Activated naive CD8-positive, alpha-beta T cell treated with anti-CD3 and anti-CD28 coated beads for 36 hours (primary cell): Measurements from ENCODE around the gene TNFSF4. TPM values are rescaled to one million over a fixed set of nuclear protein-coding genes. Genes with fewer than 3 reads are reported as not detected.
"Not testable (repeated sequence)": the region's sequence is repeated elsewhere in the genome, so short reads cannot be mapped to it uniquely, and the experiment has no call there.

Experiments used
- DNase-seq: peaks from one replicate; pipeline ENCODE4 v3.0.0; 2021
- H3K27ac Mint-ChIP-seq: one replicate; pipeline ENCODE4 v1.8.0; 2022; ENCODE audit warnings: mild to moderate bottlenecking, moderate library complexity, mixed read lengths
- H3K27me3 Mint-ChIP-seq: one replicate; pipeline ENCODE4 v1.8.0; 2022; ENCODE audit warnings: mild to moderate bottlenecking, mixed read lengths
- H3K36me3 Mint-ChIP-seq: one replicate; pipeline ENCODE4 v1.8.0; 2021; ENCODE audit warnings: mild to moderate bottlenecking, mixed read lengths
- H3K4me1 Mint-ChIP-seq: one replicate; pipeline ENCODE4 v1.8.0; 2021; ENCODE audit warnings: mixed read lengths
- H3K4me3 Mint-ChIP-seq: one replicate; pipeline ENCODE4 v1.8.0; 2022; ENCODE audit warnings: mild to moderate bottlenecking, moderate library complexity, mixed read lengths
- H3K9me3 Mint-ChIP-seq: one replicate; pipeline ENCODE4 v1.8.0; 2022; ENCODE audit warnings: mixed read lengths
- total RNA-seq, 2 experiments: library from RNA; stranded (reverse); gene quantifications; one replicate each; pipeline ENCODE4 v1.2.3, GENCODE V29; 2021

The TNFSF4 gene, protein sequence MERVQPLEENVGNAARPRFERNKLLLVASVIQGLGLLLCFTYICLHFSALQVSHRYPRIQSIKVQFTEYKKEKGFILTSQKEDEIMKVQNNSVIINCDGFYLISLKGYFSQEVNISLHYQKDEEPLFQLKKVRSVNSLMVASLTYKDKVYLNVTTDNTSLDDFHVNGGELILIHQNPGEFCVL
- total RNA-seq: 1 to 10 TPM; 4.1 to 5.2 TPM

- no peaks in the 10 kb centered on the region for H3K27me3 Mint-ChIP-seq
- H3K36me3 Mint-ChIP-seq: peaks cover 3% of the 10 kb centered on the region
- peak; percentile 28 for DNase-seq
- H3K9me3 Mint-ChIP-seq: no peaks in the 10 kb centered on the region
- peaks cover 64% of the 10 kb centered on the region for H3K4me1 Mint-ChIP-seq
- H3K27ac Mint-ChIP-seq: peak within 1 kb of the TSS; percentile 84
- peak within 1 kb of the TSS; percentile 76 for H3K4me3 Mint-ChIP-seq
These were observed at the start of gene TNFSF4 for GRCh38 chr1:173206816-173207568. TNFSF4 (minus strand) TSS chr1:173207331; CDS start chr1:173207176, 155 bp downstream.

GRCh38 chr1:173255214-173255813 is 48.2 kb upstream of the TNFSF4 start:
- Mint-ChIP-seq H3K4me1 (no peaks in the 10 kb centered on the region), H3K27ac (no peak overlapping the region), H3K27me3 (no peaks in the 10 kb centered on the region), H3K9me3 (peaks cover 9% of the 10 kb centered on the region), H3K4me3 (no peak overlapping the region), H3K36me3 (peaks cover 10% of the 10 kb centered on the region)
- DNase-seq: no peak

DNA sequence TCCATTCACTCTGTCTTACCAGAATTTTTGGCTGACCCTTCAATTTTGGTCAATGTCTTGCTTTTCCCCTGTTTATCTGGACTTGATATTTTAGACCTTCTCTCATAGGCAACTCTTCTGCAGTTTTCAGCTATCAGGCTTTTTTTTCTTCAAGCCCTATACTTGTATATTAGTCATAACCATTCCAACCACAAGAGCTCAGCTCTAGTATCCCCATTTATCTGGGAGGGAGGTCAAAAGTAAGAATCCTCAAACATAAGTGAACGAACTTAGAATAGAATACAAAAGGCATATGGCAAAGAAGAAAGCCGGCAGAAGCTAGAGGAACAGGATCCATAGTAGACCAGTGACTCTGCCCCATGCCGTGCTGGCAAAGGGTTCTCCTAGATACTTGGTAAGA is 45.9 kb upstream of the TNFSF4 start:
- no peak for DNase-seq
- no peaks in the 10 kb centered on the region for H3K4me1 Mint-ChIP-seq
- H3K27me3 Mint-ChIP-seq: no peaks in the 10 kb centered on the region
- H3K9me3 Mint-ChIP-seq: no peaks in the 10 kb centered on the region
- H3K27ac Mint-ChIP-seq: no peak overlapping the region
- H3K4me3 Mint-ChIP-seq: no peak overlapping the region
- no peaks in the 10 kb centered on the region for H3K36me3 Mint-ChIP-seq

DNA sequence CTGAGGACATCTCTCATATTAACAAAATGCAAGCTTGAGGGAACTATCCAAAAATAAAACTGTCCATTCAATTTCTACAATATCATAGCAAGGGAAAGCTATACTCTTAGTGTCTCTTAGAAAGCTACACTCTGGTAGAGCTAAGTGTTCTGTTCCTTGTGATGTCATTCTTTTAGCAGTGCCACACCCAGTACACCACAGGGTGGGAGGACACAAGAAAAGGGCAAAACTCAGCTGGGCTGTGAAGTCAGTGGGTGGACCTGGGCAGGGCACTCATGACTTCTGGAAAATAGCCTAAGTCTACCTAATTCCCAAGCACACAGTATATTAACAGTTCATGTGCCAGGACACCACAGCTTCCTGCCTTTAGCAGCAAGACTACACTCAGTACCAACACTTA is 42.2 kb upstream of the TNFSF4 start:
- H3K9me3 Mint-ChIP-seq: no peaks in the 10 kb centered on the region
- no peak overlapping the region for H3K4me3 Mint-ChIP-seq
- no peak overlapping the region for H3K27ac Mint-ChIP-seq
- H3K4me1 Mint-ChIP-seq: no peaks in the 10 kb centered on the region
- DNase-seq: no peak
- H3K27me3 Mint-ChIP-seq: no peaks in the 10 kb centered on the region
- H3K36me3 Mint-ChIP-seq: no peaks in the 10 kb centered on the region

DNA sequence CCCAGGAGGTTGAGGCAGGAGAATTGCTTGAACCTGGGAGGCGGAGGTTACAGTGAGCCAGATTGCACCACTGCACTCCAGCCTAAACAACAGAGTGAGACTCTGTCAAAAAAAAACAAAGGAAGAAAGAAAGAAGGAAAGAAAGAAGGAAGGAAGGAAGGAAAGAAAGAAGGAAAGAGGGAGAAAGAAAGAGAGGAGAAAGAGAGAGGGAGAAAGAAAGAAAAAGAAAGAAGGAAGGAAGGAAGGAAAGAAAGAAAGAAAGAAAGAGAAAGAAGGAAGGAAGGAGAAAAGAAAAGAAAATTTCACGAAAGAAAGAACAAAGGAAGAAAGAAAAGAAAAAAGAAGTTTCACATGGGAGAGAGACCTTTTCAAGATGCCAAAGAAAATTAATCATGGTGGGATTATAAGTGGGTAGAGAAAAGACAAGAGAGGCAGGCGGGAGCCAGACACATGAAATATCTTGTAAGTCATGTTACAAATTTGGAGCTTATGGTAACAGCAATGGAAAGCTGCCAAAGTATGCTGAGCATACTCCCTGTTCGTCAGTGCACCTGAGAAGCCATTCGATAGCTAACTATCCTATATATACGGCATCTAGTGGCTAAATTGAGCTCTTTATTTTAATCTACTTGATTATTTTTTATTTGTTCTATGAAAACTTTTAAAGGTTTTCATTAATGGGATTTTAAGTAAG is 41.3 kb upstream of the TNFSF4 start:
- Mint-ChIP-seq H3K27me3 (no peaks in the 10 kb centered on the region), H3K4me1 (no peaks in the 10 kb centered on the region), H3K36me3 (peaks cover 7% of the 10 kb centered on the region), H3K9me3 (peaks cover 8% of the 10 kb centered on the region), H3K27ac (no peak overlapping the region), H3K4me3 (no peak overlapping the region)
- no peak for DNase-seq

GRCh38 chr1:173245892-173246291 is 38.8 kb upstream of the TNFSF4 start:
- DNase-seq: no peak
- no peaks in the 10 kb centered on the region for H3K4me1 Mint-ChIP-seq
- peaks cover 15% of the 10 kb centered on the region for H3K36me3 Mint-ChIP-seq
- no peak overlapping the region for H3K4me3 Mint-ChIP-seq
- no peaks in the 10 kb centered on the region for H3K27me3 Mint-ChIP-seq
- no peak overlapping the region for H3K27ac Mint-ChIP-seq
- H3K9me3 Mint-ChIP-seq: peaks cover 23% of the 10 kb centered on the region

DNA sequence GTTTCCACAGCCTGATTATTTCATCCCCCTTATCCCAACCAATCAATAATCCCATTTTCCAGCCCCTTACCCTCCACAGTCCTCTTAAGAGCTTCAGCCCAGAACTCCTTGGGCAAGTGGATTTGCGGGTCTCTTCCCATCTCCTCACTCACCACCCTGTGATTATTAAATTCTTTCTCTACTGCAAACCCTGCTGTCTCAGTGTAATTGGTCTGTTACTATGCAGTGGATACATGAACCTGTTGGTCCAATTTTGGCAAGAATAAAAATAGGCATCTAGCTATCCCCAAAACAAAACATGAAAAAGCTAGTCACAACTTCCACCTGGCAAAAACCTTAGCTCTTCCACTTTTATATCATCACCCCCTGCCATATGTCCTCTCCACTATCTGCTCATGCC is 36.2 kb upstream of the TNFSF4 start:
- H3K4me3 Mint-ChIP-seq: no peak overlapping the region

DNA sequence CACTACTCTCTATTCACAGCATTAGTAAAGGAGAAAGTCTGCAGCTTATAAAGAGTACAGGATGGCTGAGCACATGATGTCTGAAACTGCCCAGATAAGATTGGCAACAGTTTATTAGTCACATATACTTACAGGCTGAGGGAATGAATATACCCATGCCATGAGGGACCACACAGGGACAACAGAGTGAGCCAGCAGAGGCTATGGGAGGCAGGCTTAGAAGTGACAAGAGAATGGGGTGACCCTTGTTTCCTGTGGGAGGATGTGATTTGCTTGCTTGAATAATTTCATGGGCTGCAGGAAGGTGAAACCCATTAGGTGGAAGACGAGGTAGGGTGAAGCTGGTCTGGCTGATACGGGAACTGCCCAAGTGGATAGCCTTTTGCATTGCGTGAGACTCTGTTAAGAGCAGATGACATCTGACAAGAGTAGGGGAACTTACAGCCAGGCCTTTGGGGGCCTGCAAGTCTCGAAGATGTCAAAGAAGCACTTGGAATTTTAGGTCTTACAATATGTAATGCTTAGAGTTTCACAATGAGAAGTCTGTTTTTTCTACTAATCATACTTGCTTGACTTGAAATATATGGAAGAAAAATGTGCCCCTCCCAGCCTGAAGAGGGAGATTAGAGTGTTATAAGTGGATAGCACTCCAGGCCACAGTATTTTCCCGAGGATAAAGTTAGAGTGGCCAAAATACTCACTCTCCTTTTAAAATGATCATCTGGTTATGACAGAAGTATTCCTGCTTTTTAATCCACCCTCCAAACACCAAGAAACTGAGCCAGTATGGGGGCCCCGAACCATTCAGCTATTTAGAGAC is 34.6 kb upstream of the TNFSF4 start:
- H3K36me3 Mint-ChIP-seq: peaks cover 24% of the 10 kb centered on the region
- no peak overlapping the region for H3K4me3 Mint-ChIP-seq
- H3K9me3 Mint-ChIP-seq: peaks cover 27% of the 10 kb centered on the region
- H3K27me3 Mint-ChIP-seq: no peaks in the 10 kb centered on the region
- no peaks in the 10 kb centered on the region for H3K4me1 Mint-ChIP-seq
- DNase-seq: no peak
- no peak overlapping the region for H3K27ac Mint-ChIP-seq

More for the DNA sequence above, 36.2 kb upstream of the TNFSF4 start:
- peaks cover 27% of the 10 kb centered on the region for H3K9me3 Mint-ChIP-seq
- H3K27me3 Mint-ChIP-seq: no peaks in the 10 kb centered on the region
- H3K4me1 Mint-ChIP-seq: no peaks in the 10 kb centered on the region
- no peak overlapping the region for H3K27ac Mint-ChIP-seq
- DNase-seq: no peak
- H3K36me3 Mint-ChIP-seq: peaks cover 23% of the 10 kb centered on the region

DNA sequence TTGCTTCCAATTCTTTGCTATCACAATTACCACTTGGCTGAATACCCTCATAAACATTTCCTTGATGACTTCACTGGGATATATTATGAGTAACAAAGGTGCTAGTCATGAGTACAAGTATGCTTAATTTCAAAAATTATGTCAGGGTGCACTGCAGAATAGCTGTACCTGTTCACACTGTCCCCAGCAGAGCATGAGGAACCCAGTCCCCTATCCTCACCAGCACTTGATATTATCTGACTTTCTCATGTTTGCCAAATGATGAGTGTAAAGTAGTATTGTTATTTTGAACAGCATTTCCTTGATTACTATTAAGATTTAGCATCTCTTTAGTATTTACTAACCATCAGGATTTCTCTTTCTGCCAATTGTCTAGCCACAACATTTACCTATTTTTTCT is 33.5 kb upstream of the TNFSF4 start:
- no peak for DNase-seq
- Mint-ChIP-seq H3K9me3 (peaks cover 27% of the 10 kb centered on the region), H3K4me1 (no peaks in the 10 kb centered on the region), H3K36me3 (peaks cover 24% of the 10 kb centered on the region), H3K27me3 (no peaks in the 10 kb centered on the region), H3K4me3 (no peak overlapping the region), H3K27ac (no peak overlapping the region)

GRCh38 chr1:173239058-173239457 is 31.9 kb upstream of the TNFSF4 start:
- Mint-ChIP-seq H3K27me3 (no peaks in the 10 kb centered on the region), H3K36me3 (peaks cover 28% of the 10 kb centered on the region), H3K9me3 (peaks cover 26% of the 10 kb centered on the region), H3K4me1 (no peaks in the 10 kb centered on the region), H3K4me3 (no peak overlapping the region), H3K27ac (no peak overlapping the region)
- no peak for DNase-seq

DNA sequence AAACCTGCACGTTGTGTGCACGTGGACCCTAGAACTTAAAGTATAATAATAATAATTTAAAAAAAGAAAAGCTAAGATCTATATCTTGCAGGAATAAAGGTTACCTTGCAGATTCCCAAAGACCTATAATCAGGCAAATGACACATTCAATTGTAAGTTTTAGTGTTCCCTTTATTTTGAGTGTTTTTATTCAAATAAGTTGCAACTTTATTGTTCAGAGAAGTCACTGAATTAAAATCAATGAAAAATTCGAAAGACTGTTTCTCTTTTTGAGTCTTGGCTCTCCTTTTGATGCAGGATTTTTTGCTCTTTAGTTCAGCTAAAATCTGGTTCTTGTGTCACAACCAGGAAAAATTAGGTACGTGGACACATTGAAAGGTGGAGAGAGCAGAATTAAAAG is 27.8 kb upstream of the TNFSF4 start:
- no peak for DNase-seq
- no peak overlapping the region for H3K27ac Mint-ChIP-seq
- peaks cover 6% of the 10 kb centered on the region for H3K9me3 Mint-ChIP-seq
- no peaks in the 10 kb centered on the region for H3K27me3 Mint-ChIP-seq
- H3K36me3 Mint-ChIP-seq: peaks cover 28% of the 10 kb centered on the region
- H3K4me3 Mint-ChIP-seq: no peak overlapping the region
- no peaks in the 10 kb centered on the region for H3K4me1 Mint-ChIP-seq

- H3K9me3 Mint-ChIP-seq, H3K4me3 Mint-ChIP-seq, H3K27ac Mint-ChIP-seq, H3K27me3 Mint-ChIP-seq, DNase-seq, H3K4me1 Mint-ChIP-seq: not testable (repeated sequence)
- H3K36me3 Mint-ChIP-seq: peaks cover 31% of the 10 kb centered on the region
These were observed 27.3 kb upstream of the TNFSF4 start for GRCh38 chr1:173234434-173234833.

GRCh38 chr1:173229031-173229430 is 21.9 kb upstream of the TNFSF4 start:
- H3K27ac Mint-ChIP-seq, H3K4me1 Mint-ChIP-seq, H3K4me3 Mint-ChIP-seq, H3K27me3 Mint-ChIP-seq, DNase-seq: not testable (repeated sequence)
- Mint-ChIP-seq H3K36me3 (peaks cover 28% of the 10 kb centered on the region), H3K9me3 (peaks cover 17% of the 10 kb centered on the region)

DNA sequence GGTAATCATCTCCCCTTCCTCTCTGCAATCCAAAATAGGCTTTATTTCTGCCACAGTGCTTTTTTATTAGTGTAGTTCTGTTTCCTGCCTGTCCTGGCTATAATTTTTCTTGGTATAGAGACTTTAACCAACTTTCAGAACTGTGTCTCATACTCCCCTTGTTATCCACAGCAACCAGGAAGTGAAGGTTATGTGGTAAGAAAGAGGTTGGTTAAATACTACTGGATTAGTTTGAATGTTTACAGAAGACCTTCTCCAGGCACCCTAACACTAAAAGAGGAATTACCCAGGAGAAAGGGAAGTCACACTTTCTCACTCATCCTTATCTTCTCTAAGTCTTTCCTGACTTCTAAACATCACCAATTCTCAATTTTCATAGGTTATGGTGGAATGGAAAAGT is 17.8 kb upstream of the TNFSF4 start:
- peaks cover 17% of the 10 kb centered on the region for H3K4me1 Mint-ChIP-seq
- H3K36me3 Mint-ChIP-seq: peaks cover 14% of the 10 kb centered on the region
- no peak overlapping the region for H3K27ac Mint-ChIP-seq
- H3K4me3 Mint-ChIP-seq: no peak overlapping the region
- H3K27me3 Mint-ChIP-seq: no peaks in the 10 kb centered on the region
- no peak for DNase-seq
- peaks cover 11% of the 10 kb centered on the region for H3K9me3 Mint-ChIP-seq
